Activated CD4-positive, alpha-beta T cell treated with anti-CD3 and anti-CD28 coated beads, Interleukin-2, amount 50 U/mL, for 16 hours (primary cell): Measurements from ENCODE around the gene ATOH8.

Experiments used
- DNase-seq: peaks from one replicate; pipeline ENCODE4 v3.0.0-alpha.2; 2020

Gene ATOH8

DNA sequence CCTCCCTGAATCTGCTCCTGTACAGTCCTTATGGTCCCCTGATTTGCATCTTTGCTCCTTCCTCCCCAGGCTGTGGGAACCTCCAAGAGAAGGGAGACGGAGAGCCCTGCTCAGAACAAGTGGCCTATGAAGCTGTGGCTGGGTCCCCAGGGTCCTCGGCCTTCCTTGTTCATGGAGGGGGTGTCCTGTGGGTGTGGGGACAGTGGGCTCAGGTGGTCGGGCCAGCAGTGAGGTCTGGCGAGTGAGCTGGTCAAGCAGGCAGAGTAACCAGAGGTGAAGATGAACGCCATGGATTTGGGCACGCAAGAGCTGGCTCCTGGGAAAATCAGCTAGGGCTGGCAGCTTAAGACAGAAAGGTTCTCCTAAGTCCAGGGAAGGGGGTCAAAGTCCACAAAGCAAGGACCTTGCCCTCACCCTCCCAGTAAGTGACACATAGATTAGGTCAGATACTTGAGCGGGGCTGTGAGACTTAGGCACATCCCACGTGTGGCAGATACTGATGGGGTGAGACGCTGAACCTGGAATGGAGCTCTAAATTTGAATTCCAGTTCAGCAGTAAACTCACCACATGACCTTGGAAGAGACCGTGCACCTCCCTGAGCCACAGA lies 34.8 kb upstream of the ATOH8 start:
- no peak for DNase-seq

GRCh38 chr2:85719609-85720240 lies 34.1 kb upstream of the ATOH8 start:
- DNase-seq: no peak

DNA sequence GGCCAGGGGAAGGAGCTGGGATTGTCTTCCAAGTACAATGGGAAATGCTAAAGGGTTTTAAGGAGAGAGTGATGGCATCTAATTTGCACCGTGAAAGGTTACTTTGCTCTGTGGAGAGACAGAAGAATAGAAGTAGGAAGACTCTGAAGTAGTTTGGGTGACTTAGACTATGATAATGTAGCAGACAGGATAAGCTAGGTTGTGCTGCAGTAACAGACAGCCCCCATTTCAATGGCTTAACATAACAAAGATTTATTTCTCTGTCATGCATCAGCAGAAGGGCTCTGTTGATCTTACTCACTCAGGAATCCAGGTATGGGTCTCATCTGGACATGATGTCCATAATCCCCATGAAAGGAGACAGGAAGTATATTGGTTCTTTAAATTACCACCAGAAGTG lies 33.3 kb upstream of the ATOH8 start:
- no peak for DNase-seq

DNA sequence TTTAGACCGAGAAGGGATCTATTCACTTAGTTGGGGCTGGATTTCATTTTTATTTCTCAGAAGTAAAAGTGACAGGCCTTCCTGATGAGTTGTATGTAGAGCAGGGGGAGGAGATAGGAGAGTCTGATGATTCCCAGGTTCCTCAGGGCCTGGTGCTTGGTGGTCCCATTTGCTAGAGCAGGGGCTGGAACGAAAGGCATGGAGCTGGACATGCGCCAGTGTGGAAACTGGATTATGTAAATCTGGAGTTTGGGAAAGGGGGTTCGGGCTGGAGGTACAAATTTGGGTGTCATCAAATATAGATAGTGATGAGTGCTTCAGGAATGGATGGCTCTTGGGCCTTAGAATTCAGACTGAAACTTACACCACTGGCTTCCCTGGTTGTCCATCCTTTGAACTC lies 32.1 kb upstream of the ATOH8 start:
- DNase-seq: no peak

DNA sequence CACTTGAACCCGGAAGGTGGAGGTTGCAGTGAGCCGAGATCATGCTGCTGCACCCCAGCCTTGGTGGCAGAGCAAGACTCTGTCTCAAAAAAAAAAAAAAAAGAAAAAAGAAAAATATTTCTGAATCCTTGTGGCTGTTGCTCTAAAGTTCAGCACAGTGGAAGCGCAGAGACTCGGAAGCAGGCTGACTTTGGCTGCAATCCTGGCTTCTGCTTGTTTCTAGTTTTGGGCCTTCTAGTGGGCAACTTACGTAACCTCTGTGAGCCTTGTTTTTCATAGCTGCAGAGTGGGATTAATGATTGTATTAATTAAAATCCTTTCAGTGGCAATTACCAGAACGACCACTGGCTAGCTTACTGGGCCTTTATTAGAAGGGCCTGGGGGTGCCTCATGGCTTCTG lies 31.3 kb upstream of the ATOH8 start:
- DNase-seq: no peak

DNA sequence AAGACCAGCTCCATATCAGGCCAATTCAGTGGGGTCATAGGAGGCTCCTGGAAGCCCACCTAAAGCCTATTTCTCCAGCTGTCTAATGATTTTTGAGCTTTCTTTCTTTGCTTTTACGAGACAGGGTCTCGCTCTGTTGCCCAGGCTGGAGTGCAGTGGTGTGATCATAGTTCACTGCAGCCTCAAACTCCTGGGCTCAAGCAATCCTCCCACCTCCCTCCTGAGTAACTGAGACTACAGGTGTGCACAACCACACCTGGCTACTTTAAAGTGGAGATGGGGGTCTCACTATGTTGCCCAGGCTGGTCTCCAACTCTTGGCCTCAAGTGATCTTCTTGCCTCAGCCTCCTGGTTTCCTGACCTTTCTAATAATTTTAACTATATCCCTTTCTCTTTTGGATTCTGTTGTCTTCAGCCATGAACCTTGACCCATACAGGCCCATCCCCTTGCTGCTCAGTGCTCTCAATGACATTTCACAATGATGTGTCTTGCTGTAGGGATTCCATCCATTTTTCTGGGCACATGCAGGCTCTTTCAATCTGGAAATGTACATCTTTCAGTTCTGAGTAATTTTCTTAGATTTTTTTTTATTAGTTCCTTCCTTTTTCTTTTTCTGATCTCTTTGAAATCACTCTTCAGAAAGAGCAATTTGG lies 30.0 kb upstream of the ATOH8 start:
- DNase-seq: no peak

DNA sequence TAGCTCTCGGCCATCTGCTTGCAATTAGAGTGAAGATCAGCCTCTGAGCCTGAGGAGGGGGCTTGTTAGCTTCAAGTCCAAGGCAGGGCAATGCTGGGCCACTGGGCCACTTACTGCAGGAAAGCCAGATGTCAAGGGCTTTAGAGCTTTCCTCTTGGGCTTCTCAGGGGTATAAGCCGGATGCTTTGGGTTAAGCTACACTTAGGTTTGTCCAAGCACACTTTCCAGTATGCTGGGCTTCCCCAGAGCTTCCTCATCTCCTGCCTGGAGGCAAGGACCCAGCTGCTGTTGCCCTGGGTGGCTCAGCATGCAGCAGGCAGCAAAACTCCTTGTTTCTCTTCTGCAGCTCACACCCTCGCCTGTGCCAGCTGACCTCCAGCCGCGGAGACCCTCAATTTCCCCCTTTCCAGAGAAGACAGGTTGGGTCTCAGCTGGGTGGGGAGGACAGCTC lies 29.0 kb upstream of the ATOH8 start:
- DNase-seq: no peak

- DNase-seq: no peak
Observed at GRCh38 chr2:85725451-85725850, 28.3 kb upstream of the ATOH8 start.

DNA sequence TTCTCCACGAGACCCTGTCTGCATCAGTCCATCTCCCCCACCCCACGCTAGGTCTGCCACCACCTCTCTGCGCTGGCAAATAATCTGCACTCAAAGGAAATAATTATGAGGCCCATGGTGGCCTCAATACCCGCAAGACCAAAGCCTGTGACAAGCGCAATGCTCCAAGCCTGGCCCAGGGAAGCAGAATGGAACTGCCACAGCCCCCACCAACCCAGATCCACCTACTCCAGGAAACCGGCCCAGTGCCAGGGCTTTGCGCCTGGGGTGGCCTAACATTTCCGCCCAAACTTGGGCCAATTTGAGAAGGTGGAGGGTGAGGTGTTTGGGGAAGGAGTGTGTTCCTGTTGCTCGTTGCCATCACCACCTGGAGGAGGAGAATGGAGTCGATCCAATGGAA lies 26.0 kb upstream of the ATOH8 start:
- no peak for DNase-seq

GRCh38 chr2:85728342-85728741 lies 25.4 kb upstream of the ATOH8 start:
- no peak for DNase-seq

- DNase-seq: peak; percentile 72
Observed at GRCh38 chr2:85728883-85729824, 24.6 kb upstream of the ATOH8 start.

DNA sequence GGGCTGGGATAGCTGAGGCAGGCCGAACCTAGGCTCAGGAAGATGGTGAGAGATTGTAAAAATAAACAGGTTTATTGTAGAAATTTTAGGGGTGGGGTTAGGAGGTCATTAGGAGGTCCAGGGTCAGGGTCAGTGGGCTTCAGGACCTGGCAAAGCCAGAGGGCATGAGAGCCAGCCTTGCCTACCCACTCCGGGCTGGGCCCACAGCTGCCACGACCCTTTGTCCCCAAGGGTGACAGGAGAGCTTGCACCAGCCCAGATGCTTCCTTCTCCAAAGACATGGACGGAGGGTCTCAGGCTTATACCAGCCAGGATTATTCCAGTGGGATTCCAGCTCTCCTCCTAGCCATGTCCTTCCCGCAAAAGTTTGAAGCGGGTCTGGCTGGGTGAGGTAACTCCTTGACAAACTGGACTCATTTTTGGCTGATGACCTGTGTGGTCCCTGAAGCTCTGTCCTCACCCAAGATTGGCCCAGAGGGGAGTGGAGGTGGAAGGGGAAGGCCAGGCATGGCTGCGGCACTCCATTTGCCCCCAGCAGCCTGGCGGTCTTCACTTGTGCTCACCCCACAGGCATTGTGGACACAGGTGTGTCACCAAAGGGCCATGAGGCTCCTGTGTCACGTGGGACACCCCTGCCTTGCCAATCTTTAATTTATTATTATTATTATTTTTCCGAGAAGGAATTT lies 23.8 kb upstream of the ATOH8 start:
- no peak for DNase-seq

DNA sequence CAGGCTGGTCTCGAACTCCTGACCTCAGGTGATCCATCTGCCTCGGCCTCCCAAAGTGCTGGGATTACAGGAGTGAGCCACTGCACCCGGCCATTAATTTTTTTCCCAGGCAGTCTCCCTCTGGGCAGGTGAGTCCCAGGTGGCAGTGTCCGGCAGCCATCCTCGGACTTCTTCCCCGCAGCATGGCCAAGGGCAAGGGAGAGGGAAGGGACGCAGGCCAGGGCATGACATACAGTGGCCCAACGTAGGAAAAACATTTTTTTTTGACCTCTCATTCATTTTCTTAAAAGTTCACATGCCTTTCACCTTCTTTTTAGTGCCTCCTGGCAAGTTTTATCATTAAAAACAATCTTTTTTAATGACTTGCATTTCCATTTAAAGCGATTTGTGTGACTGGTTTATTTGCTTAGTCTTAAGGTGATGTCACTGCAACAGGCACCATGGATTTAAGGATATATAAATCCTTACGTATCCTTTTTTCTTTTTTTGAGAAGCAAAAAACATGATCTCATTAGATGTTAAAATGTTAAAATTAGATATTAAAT lies 23.0 kb upstream of the ATOH8 start:
- DNase-seq: no peak

- no peak for DNase-seq
Observed at GRCh38 chr2:85731606-85732005, 22.2 kb upstream of the ATOH8 start.

- no peak for DNase-seq
Observed at GRCh38 chr2:85732467-85733120, 21.2 kb upstream of the ATOH8 start.

- no peak for DNase-seq
Observed at GRCh38 chr2:85733121-85733960, 20.4 kb upstream of the ATOH8 start.

DNA sequence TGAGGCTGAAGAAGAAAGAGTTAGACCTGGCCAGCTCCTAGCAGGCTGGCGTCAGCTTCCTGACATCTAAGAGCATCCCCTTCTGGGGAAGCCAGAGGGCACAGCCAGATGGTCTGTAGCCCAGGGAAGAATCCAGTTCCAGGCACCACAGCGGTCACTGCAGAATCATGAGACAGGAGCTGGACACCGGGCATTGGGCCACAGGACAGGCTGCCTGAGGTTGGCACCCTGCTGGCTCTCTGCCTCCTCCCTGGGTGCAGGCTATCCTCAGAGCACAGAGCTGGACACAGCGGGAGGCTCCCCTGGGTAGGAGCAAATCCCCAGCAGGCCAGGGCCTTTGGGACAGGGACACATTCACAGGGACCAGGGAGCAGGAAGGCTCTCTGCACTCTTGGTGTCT lies 19.8 kb upstream of the ATOH8 start:
- no peak for DNase-seq

GRCh38 chr2:85734942-85735608 lies 18.7 kb upstream of the ATOH8 start:
- no peak for DNase-seq

DNA sequence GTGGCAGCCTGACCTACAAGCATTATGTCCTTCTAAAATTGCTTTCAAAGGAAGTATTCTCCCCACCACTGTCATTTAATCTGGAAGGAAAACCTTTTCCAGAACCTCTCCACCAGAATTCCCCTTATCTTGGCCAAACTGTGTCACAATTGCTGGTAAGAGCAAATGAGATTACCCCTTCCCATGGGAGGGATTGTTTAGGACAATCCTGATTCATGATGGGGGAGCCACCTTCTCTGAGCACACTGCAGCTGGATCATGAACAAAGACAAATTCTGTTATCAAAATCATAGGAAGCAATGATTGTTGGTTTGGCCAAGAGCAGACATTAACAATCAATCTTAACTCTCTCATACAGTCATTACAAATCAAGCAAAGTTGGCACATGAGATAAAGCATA lies 18.1 kb upstream of the ATOH8 start:
- DNase-seq: no peak
